Skin of body (tissue), 2 donors: ENCODE results near the gene AFG3L2. TPM values are rescaled to one million over a fixed set of nuclear protein-coding genes. Genes with fewer than 3 reads are reported as not detected.

Source experiments
- DNase-seq: peaks from one replicate; lab custom pipeline; 2025; lab: John Stamatoyannopoulos, UW
- total RNA-seq: library from RNA; depleted of rRNA; stranded (reverse); fragments of >200 nt; gene quantifications from one replicate; pipeline ENCODE4 v1.2.3, GENCODE V29; 2014

The AFG3L2 gene
- total RNA-seq, 1 donor from 2014 or later = 34.8 TPM

GRCh38 chr18:12361770-12362378, 15.2 kb downstream of the AFG3L2 start:
- DNase-seq = no peak

GRCh38 chr18:12359515-12359927, 17.5 kb downstream of the AFG3L2 start:
- DNase-seq = no peak

GRCh38 chr18:12352188-12352587, 24.8 kb downstream of the AFG3L2 start:
- DNase-seq = no peak

GRCh38 chr18:12347895-12348294, 29.1 kb downstream of the AFG3L2 start:
- DNase-seq = no peak

- no peak for DNase-seq
Observed at GRCh38 chr18:12346240-12346565, 30.8 kb downstream of the AFG3L2 start.

- DNase-seq = no peak
Observed at GRCh38 chr18:12345491-12346239, 31.4 kb downstream of the AFG3L2 start.

- no peak for DNase-seq
Observed at GRCh38 chr18:12342661-12343060, 34.4 kb downstream of the AFG3L2 start.

GRCh38 chr18:12340945-12341660, 35.9 kb downstream of the AFG3L2 start:
- DNase-seq = no peak

- no peak for DNase-seq
Observed at GRCh38 chr18:12338382-12338781, 38.6 kb downstream of the AFG3L2 start.

GRCh38 chr18:12336887-12337286, 40.1 kb downstream of the AFG3L2 start:
- no peak for DNase-seq

- DNase-seq = no peak
Observed at GRCh38 chr18:12336171-12336613, 40.8 kb downstream of the AFG3L2 start.

GRCh38 chr18:12335503-12335902, 41.5 kb downstream of the AFG3L2 start:
- DNase-seq = no peak

- DNase-seq = no peak
Observed at GRCh38 chr18:12334863-12335262, 42.2 kb downstream of the AFG3L2 start.

- DNase-seq = no peak
Observed at GRCh38 chr18:12334366-12334808, 42.6 kb downstream of the AFG3L2 start.

- no peak for DNase-seq
Observed at GRCh38 chr18:12333506-12334290, 43.3 kb downstream of the AFG3L2 start.

GRCh38 chr18:12330766-12331165, 46.3 kb downstream of the AFG3L2 start:
- DNase-seq = no peak

GRCh38 chr18:12329125-12329698, 47.8 kb downstream of the AFG3L2 start:
- no peak for DNase-seq

- no peak for DNase-seq
Observed at GRCh38 chr18:12328179-12328823, 48.7 kb downstream of the AFG3L2 start.

- DNase-seq = no peak
Observed at GRCh38 chr18:12327510-12328178, 49.4 kb downstream of the AFG3L2 start.
